ENCODE measurements around the gene SLC9B2.

GRCh38 chr4:103012551-103012950 lies 64.0 kb downstream of the SLC9B2 start:
- no peak for TF ChIP-seq CTCF (conservative IDR thresholded peaks at IDR 0.05; ENCODE audit: low read depth, low read length)
- no peak for TF ChIP-seq EZH2 (IDR thresholded peaks at IDR 0.05; ENCODE audit: borderline replicate concordance, low read depth, low read length, poor library complexity, severe bottlenecking)
